GM18505 (cell line): ENCODE results near the gene SLC17A5.
A peak's percentile ranks its signal among the peaks of the same experiment; 100 is the strongest.
"Not testable (repeated sequence)": the region's sequence is repeated elsewhere in the genome, so short reads cannot be mapped to it uniquely, and the experiment has no call there.

ENCODE experiments used
- ATAC-seq: cut with Tn5 transposase; IDR thresholded peaks from one replicate; pipeline ENCODE4 v1.9.1; 2021; ENCODE audit not compliant: unreplicated experiment
- POLR2A ChIP-seq: IDR thresholded peaks from 4 replicates; pipeline ENCODE4 v1.6.1; 2011; ENCODE audit warnings: borderline replicate concordance; ENCODE audit not compliant: insufficient read depth, insufficient read length; ENCODE audit errors: extremely low read depth

SLC17A5 gene

DNA sequence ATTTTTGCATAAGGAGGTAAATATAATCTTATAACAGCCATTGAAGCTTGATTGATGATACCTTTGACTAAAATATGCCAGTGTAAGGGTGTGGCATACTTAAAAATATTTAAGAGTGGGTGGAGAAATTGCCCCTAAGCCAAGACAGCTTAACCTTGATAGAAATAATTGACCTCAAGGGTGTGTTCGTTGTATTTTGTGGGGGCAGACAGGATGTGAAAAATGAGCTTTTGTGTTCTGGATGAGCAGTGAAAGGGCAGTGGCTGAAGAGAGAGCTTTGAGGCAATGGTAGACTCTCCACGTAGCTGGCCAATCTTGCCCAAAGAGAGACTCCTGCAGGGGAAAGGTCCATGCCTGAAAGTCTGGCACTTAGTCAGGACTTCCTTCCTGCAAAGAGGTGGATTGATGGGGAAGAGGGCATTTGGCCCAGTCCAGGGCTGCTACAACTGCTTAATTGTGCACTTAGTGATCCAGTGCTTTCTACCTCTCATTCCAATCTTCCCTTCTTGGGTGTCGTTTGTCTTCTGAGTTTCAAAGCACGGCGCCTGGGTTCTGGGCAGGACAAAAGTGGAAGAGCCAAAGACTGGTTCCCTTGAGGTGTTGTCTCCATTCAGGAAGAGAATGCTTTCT is 26.6 kb upstream of the SLC17A5 start:
- no peak for TF ChIP-seq POLR2A
- ATAC-seq = no peak

DNA sequence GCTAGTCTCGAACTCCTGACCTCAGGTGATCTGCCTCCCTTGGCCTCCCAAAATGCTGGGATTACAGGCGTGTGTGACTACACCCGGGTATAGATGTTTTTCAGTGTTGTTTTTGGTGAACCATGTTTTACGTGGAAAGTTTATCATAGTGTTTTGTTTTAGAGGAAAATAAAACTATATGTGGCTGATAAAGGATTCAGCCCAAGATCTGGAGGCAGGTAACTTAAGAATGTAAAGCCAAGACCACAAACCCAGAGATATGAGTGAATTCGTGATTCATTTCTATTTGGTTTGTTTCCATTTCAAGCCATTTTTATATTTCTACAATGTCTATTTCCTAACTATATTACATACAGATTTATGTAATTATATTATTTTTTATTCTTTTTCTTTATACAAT is 26.1 kb upstream of the SLC17A5 start:
- not testable (repeated sequence) for ATAC-seq

DNA sequence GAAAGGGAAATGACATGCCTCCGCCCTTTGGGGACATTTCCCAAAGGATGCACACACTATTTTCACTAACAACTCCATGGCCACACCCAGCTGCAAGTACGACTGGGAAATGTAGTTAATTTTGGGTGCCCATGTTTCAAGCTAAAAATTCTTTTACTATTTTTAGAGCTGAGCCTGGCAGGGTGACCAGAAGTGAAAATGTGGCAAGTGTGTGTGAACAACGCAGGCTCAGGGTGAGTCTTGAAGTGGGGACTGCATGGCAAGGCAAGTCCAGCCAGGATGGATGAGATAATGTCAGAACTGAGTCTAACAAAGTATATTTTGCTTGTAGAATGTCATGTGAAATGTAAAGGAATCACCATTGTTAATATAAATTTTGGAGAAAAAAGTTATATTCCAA is 25.2 kb upstream of the SLC17A5 start:
- TF ChIP-seq POLR2A = no peak
- no peak for ATAC-seq

DNA sequence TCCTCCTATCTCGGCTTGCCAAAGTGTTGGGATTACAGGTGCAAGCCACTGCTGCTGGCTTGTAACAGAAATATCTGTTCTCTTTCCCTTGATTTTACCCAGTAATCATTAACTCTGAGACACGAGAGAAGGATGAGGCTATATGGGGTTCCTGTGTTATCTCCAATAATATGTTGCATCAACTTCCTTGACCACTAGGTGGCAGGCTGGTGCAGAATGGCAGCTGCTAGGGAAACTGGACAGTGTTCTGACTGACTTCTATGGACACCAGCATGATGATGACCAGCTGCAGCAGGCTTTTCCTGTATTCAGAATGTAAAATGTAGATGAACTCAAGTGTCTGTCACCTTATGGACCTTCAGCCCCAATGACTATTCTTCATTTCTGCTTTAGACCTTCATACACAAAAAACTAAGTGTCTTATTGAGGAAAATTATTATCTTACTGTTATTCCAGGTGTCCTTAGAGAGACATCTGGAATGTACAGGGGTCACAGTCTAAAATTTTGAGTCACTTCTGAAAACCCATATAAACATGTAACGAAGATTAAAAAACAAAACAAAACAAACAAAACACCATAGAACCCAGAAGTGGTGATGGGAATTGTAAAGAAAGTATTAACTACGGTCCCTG is 21.8 kb upstream of the SLC17A5 start:
- no peak for TF ChIP-seq POLR2A
- ATAC-seq = peak; percentile 83

DNA sequence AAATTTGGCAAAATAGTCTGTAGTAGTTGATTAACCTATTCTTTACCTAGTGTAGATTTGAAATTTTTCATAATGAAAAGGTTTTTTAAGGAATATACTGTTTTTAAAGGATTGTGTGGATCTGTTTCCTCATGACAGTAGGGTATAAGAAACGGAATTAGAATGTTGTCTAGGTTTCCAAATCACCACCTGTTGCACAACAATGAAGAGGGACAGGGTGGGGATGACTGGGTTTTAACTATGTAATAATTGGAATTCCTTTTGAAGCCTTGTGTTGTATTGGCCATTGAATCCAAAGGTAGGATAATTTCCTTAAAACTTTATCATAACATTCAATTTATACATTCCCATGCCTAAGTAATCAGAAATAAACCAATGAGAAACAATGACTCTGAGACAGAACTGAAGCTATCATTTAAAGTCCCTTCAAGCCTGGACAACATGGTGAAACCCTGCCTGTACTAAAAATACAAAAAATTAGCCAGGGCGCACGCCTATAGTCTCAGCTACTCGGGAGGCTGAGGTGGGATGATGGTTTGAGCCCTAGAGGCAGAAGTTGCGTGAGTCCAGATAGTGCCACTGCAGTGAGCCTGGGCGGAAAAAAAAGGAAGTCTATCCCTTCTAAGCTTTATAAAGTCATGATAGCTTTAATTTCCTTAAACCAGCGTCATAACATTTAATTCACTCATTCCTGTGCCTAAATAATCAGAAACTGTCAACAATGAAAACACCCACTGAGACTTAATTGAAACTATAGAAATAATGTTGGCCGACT is 18.3 kb upstream of the SLC17A5 start:
- no peak for TF ChIP-seq POLR2A
- no peak for ATAC-seq

DNA sequence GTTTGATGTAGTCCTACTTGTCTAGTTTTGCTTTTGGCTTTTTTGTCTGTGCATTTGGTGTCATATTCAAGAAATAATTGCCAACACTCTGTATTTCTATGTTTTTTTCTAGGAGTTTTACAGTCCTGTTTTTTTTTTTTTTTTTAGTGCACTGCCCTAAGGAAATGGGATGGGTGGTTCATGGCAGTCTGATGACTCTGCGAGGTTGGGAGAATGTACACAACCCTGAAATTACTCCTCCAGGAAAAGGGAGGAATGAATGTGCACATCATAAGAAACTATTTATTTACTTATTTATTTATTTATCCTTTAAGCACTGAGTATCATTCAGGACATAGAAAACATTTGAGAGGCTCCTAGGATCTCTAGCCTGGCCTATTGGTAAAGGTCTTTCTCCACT is 15.2 kb upstream of the SLC17A5 start:
- no peak for ATAC-seq
- TF ChIP-seq POLR2A = no peak

DNA sequence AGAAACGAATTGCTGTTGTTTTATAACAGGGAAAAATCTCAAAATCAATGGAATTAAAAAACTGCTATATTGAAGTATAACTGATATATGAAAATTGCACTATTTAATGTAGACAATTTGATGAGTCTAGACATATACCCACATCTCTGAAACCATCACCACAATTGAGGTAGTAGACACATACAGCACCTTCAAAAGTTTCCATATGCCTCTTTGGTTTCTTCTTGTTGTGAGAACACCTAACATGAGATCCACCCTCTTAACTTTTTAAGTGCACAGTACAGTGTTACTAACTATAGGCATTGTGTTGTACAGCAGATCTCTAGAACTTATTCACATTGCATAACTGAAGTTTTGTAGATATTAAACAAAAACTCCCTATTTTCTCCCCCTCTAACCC is 14.0 kb upstream of the SLC17A5 start:
- no peak for TF ChIP-seq POLR2A
- no peak for ATAC-seq

DNA sequence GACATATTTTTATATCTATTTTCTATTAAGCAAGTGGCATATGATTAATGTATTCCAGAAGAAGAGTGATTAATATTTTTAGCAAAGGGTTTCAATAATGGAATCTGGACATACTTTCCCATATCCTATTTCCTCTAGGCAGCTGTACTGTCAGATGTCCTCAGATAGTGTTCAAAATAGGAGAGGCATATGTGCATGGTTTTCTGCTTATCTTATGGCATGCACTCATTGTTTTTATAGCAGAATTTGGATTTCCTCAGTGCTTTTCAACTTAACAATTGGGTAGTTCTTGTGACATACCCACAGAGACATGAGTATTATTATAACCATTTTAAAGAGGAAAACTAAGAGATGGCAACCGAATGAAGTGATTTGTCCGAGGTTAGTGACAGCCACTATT is 12.6 kb upstream of the SLC17A5 start:
- no peak for ATAC-seq
- TF ChIP-seq POLR2A = no peak

DNA sequence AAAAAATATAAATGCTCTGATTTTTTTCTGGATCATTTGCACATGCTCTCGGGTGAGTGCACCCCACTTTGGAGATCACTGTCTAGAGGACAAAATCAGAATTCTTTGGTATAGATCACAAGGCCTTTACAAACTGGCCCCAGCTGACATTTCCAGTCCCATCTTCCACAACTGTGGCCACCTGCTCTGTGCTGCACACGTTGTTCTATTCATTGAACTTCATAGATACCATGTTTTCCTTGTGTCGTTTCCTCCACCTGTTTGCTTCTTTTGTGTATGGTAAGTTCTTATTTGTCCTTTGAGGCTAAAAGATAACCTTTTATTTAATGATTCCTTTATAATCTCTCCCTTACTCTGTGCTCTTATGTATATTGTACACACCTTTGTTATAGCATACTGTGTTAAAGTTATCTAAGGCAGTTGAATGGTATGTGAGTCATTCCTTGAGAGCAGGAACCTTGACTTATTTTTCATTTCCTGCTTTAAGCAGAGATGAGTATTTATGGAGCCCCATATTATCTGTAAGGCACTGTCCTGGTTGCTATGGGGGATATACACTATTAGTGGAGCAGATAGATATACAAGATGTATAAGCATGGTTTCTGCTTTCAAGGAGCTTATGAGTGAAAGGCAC is 12.0 kb upstream of the SLC17A5 start:
- peak; percentile 91 for ATAC-seq
- no peak for TF ChIP-seq POLR2A

DNA sequence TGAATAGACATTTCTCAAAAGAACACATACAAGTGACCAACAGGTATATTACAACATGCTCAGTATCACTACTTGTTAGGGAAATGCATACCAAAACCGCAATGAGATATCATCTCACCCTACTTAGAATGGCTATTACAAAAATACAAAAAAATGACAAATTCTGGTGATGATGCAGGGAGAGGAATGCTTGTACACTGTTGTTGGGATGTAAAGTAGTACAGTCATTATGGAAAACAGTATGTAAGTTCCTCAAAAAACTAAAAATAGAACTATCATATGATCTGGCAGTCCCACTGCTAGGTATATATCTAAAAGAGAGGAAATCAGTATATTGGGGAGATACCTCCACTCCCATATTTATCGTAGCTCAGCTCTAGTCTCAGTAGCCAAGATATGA is 10.9 kb upstream of the SLC17A5 start:
- ATAC-seq = no peak
- TF ChIP-seq POLR2A = no peak

DNA sequence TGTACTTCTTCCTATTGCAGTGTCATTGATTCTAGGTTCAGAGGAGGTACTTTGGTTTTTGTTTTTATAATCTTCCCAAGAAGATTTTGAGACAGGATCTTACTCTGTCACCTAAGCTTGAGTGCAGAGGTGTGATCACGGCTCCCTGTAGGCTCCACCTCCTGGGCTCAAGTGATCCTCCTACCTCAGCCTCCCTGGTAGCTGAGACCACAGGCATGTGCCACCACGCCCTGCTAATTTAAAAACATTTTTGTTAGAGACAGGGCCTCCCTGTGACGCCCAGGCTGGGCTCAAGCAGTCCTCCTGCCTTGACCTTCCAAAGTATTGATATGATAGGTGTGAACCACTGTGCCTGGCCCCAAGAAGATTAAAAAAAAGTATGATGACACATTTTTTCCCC is 3.4 kb upstream of the SLC17A5 start:
- ATAC-seq = no peak
- no peak for TF ChIP-seq POLR2A

DNA sequence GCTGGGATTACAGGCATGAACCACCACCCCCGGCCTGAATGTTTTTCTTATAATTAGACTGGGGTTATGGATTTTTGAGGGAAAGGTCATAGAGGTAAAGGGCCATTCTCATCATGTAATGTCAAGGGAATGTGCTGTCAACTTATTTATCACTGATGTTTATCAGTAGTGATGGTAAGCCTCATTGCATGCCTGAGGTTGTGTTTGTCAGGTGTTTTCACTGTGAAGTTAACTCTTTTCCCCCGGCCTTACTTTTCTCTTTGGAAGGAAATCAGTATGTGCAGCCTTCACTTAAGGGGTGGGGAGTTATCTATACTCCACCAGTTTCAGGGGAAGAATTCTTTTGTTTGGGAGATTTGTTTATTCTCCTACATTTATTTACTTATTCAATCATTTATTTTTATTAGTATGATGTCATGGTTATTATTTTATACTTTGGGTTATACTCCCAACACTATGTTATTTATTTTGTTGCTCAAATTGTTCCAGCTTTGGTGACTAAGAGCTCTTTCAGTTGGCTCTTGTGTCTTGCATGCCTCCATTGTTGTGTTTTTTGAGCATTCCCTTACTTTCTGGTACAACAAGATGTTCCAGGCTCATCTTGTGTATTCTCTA is 2.8 kb upstream of the SLC17A5 start:
- TF ChIP-seq POLR2A = no peak
- ATAC-seq = no peak

DNA sequence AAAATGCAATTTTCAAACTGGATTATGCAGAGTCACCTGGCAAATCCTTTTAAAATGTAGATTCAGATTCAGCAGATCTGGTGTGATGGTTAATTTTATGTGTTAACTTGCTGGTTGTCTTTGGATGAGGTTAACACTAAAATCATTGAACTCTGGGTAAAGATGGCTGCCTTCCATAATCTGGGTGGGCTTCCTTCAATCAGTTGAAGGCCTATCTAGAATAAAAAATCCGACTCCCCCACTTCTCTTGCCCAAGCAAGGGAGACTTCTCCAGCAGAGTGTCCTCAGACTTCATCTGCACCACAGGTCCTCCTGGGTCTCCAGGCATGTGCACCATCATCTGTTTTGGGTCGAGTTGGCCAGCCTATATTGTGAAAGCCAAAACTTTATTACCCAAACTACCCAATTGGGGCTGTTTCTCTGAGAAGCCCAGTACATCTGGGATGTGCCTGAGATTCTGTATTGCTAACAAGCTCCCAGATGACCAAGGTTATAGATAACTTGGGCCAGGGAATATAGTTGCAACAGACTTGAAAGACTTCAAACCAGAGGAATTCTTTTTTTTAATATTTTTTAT is 1.6 kb upstream of the SLC17A5 start:
- ATAC-seq = no peak
- no peak for TF ChIP-seq POLR2A

DNA sequence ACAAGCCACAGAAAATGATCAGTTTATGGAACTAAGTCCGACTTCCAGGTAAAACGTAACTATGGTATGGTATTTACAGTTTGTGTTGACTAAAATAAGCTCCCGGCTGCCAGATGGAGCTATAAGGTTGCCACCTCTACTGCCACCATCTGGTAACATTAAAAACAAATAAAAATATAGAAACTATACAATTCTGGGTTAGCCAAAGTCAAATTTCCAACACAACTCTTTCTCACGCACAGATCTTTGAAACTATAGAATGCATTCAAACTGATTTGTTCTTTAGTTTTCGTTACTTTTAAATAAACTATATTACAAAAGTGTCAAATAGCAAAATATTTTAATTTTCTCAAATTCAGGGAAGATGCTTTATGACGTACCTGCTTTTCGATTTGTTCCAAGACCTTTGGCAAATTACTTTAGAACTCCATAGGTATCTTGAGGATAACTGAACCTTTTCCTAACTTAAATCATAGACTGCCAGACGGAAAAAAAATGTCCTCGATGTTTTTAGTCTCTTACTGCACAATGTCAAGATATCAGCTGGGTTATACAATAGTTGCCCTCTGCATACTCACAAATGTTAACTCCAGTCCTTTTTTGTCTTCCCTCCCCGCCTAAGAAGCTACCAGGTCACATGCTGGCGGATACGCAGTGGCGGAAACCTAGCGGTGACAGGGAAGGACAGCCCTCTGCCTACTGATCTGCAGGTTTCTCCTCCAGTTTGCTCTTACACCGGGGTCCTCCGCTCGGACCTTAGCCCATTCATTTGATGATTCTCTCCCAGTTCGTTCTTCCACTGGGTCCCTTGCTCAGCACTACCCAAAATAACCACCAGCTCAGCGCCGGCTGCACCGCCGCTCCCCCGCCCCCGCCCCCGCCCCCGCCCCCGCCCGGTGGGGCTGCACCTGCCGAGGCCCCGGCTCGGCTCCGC is 888 bp downstream of the SLC17A5 start:
- no peak for TF ChIP-seq POLR2A
- ATAC-seq = peak; percentile 43
